Measurements from ENCODE around the gene MDGA2. TPM values are rescaled to one million over a fixed set of nuclear protein-coding genes. Genes with fewer than 3 reads are reported as not detected.

MDGA2 gene
- total RNA-seq, 1 experiment from 2014 or later: not detected

DNA sequence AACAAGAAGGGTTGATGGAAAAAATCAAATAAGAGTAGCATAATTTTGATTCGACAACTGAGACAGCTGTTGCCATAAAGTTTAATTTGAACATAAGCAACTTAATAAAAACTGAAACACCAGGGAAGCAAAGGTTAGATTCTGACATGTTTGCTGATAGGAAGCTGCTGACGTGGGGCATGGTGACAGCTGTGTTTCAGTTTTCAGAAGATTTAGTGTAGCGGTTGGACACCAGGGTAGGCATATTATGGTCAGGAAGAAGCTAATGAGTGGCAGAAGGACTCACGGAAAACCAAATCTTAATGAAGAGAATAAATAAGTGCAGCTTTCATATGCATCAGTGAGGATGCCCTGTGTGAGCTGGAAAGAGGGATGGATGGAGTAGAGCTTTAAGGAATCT, 687.1 kb downstream of the MDGA2 start:
- Histone ChIP-seq H3K9me2 (ENCODE audit: insufficient read depth) (no peaks in the 10 kb centered on the region), H3K4me3 (replicated peaks in 1 of 2; ENCODE audit: low read depth in 1 of 2, low read length in 2 of 2) (no peak overlapping the region), H3K9ac (ENCODE audit: low read length) (no peak overlapping the region), H4K20me1 (ENCODE audit: insufficient read depth) (no peaks in the 10 kb centered on the region), H3K27ac (ENCODE audit: low read depth, low read length) (no peak overlapping the region), H3K4me1 (ENCODE audit: control insufficient read depth in 1 of 2, insufficient read depth in 2 of 2, low read length in 2 of 2) (no peaks in the 10 kb centered on the region), H3K36me3 (ENCODE audit: control insufficient read depth in 1 of 2, insufficient read depth in 2 of 2, low read length in 2 of 2) (no peaks in the 10 kb centered on the region), H3K27me3 (ENCODE audit: insufficient read depth, low read length) (no peaks in the 10 kb centered on the region), H3K4me2 (ENCODE audit: low read length) (no peak overlapping the region), H3K9me3 (ENCODE audit: control insufficient read depth in 1 of 2, insufficient read depth in 1 of 2, low read depth in 1 of 2, low read length in 2 of 2) (no peaks in the 10 kb centered on the region), H3K79me2 (ENCODE audit: insufficient read depth, low read length) (no peaks in the 10 kb centered on the region), H2AFZ (ENCODE audit: low read depth, low read length, poor library complexity, severe bottlenecking) (no peak overlapping the region)
- intact Hi-C loops (cut with micrococcal nuclease): no loop called here
- ATAC-seq (no peak), DNase-seq (ENCODE audit: low read depth, low spot score) (no peak)
- RAD21 ChIA-PET (ENCODE audit: low non-redundant PET in 1 of 2, low total read pairs in 2 of 2, uncharacterized antibody in 2 of 2, unreplicated experiment in 2 of 2): no interaction called here
- no peak for TF ChIP-seq EZH2phosphoT487 (IDR thresholded peaks at IDR 0.05; ENCODE audit: borderline replicate concordance)
- no peak for TF ChIP-seq EGR1 (IDR thresholded peaks at IDR 0.05; ENCODE audit: low read depth)
- TF ChIP-seq FOSL1 (IDR thresholded peaks at IDR 0.05; ENCODE audit: low read depth): no peak
- TF ChIP-seq ZFX (IDR thresholded peaks at IDR 0.05): no peak
- TF ChIP-seq JUND (IDR thresholded peaks at IDR 0.05): no peak
- no peak for TF ChIP-seq YY1 (IDR thresholded peaks at IDR 0.05; ENCODE audit: extremely low read depth, insufficient replicate concordance, low read depth, low read length)
- no peak for TF ChIP-seq SIN3A (IDR thresholded peaks at IDR 0.05; ENCODE audit: low read depth)
- TF ChIP-seq RAD21 (IDR thresholded peaks at IDR 0.05; ENCODE audit: low read depth): no peak
- TF ChIP-seq SP1 (IDR thresholded peaks at IDR 0.05; ENCODE audit: low read depth): no peak
- CTCF ChIA-PET: no interaction called here
- no TSS peak for BruUV-seq (replicated peaks)
- POLR2A ChIA-PET: no interaction called here

DNA sequence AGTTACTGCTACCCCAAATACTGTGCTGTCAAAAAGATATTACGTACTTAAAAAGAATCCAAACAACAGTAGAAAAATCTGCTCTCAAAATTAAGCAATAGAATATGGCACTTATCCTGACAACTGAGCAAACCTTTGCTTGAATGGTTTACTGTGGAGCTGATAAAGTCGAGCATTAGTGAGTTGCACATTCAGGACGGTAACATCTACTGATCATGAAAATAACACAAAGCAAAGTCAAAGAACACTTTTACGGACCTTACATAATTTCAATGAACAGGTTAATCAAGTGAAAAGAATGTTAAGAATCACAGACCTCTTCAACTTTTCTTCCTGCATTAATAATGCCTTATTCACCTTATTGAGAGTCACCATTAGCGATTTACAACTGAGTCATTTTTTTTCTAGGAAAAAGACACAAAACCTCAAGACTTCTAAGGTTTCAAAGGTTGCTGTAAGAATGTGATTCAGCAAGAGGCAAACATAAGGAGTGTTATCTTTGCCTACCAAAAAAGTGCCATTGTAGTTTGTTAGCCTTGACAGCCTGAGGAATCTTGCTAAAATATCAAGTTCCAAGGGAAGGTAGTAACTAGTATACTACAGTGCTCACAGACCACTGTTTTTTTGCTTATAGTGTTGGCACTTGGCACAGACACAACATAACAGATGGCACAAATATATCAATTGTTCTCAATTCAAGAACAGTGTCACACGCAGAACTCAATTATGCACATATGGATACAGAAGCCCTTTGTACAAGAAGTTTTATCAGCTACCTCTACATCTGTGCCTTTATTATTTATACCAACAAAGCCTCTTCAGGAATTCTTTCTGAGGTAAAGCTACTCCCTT, 689.6 kb downstream of the MDGA2 start:
- intact Hi-C loops (cut with micrococcal nuclease): no loop called here
- DNase-seq (ENCODE audit: low read depth, low spot score) (no peak), ATAC-seq (no peak)
- Histone ChIP-seq H3K27ac (ENCODE audit: low read depth, low read length) (no peak overlapping the region), H2AFZ (ENCODE audit: low read depth, low read length, poor library complexity, severe bottlenecking) (no peak overlapping the region), H3K27me3 (ENCODE audit: insufficient read depth, low read length) (no peaks in the 10 kb centered on the region), H3K9ac (ENCODE audit: low read length) (no peak overlapping the region), H3K9me3 (ENCODE audit: control insufficient read depth in 1 of 2, insufficient read depth in 1 of 2, low read depth in 1 of 2, low read length in 2 of 2) (no peaks in the 10 kb centered on the region), H4K20me1 (ENCODE audit: insufficient read depth) (no peaks in the 10 kb centered on the region), H3K79me2 (ENCODE audit: insufficient read depth, low read length) (no peaks in the 10 kb centered on the region), H3K9me2 (ENCODE audit: insufficient read depth) (no peaks in the 10 kb centered on the region), H3K4me3 (replicated peaks in 1 of 2; ENCODE audit: low read depth in 1 of 2, low read length in 2 of 2) (no peak overlapping the region), H3K36me3 (ENCODE audit: control insufficient read depth in 1 of 2, insufficient read depth in 2 of 2, low read length in 2 of 2) (no peaks in the 10 kb centered on the region), H3K4me2 (ENCODE audit: low read length) (no peak overlapping the region), H3K4me1 (ENCODE audit: control insufficient read depth in 1 of 2, insufficient read depth in 2 of 2, low read length in 2 of 2) (no peaks in the 10 kb centered on the region)
- ChIA-PET POLR2A (no interaction called here), RAD21 (ENCODE audit: low non-redundant PET in 1 of 2, low total read pairs in 2 of 2, uncharacterized antibody in 2 of 2, unreplicated experiment in 2 of 2) (no interaction called here), CTCF (no interaction called here)
- no TSS peak for BruUV-seq (replicated peaks)
- TF ChIP-seq POLR2AphosphoS5 (IDR thresholded peaks at IDR 0.05; ENCODE audit: low read depth, low read length) (no peak), SRF (IDR thresholded peaks at IDR 0.05; ENCODE audit: low read depth) (no peak), CEBPB (IDR thresholded peaks at IDR 0.05; ENCODE audit: low read depth) (no peak), EGR1 (IDR thresholded peaks at IDR 0.05; ENCODE audit: low read depth) (no peak), YY1 (IDR thresholded peaks at IDR 0.05; ENCODE audit: extremely low read depth, insufficient replicate concordance, low read depth, low read length) (no peak), ELF1 (IDR thresholded peaks at IDR 0.05; ENCODE audit: borderline replicate concordance, low read depth) (no peak), RAD21 (IDR thresholded peaks at IDR 0.05; ENCODE audit: low read depth) (no peak), TCF7L2 (IDR thresholded peaks at IDR 0.05; ENCODE audit: borderline replicate concordance, extremely low read depth, insufficient read depth, insufficient read length) (no peak), ZNF274 (IDR thresholded peaks at IDR 0.05; ENCODE audit: low read depth, low read length) (no peak), EZH2phosphoT487 (IDR thresholded peaks at IDR 0.05; ENCODE audit: borderline replicate concordance) (no peak), ZFX (IDR thresholded peaks at IDR 0.05) (no peak), JUND (IDR thresholded peaks at IDR 0.05) (no peak), CBX3 (IDR thresholded peaks at IDR 0.05; ENCODE audit: low read depth) (no peak), POLR2A (IDR thresholded peaks at IDR 0.05; ENCODE audit: borderline replicate concordance, extremely low read depth, insufficient read depth, insufficient read length) (no peak), SP1 (IDR thresholded peaks at IDR 0.05; ENCODE audit: low read depth) (no peak)
- TF ChIP-seq, protein P1, sequence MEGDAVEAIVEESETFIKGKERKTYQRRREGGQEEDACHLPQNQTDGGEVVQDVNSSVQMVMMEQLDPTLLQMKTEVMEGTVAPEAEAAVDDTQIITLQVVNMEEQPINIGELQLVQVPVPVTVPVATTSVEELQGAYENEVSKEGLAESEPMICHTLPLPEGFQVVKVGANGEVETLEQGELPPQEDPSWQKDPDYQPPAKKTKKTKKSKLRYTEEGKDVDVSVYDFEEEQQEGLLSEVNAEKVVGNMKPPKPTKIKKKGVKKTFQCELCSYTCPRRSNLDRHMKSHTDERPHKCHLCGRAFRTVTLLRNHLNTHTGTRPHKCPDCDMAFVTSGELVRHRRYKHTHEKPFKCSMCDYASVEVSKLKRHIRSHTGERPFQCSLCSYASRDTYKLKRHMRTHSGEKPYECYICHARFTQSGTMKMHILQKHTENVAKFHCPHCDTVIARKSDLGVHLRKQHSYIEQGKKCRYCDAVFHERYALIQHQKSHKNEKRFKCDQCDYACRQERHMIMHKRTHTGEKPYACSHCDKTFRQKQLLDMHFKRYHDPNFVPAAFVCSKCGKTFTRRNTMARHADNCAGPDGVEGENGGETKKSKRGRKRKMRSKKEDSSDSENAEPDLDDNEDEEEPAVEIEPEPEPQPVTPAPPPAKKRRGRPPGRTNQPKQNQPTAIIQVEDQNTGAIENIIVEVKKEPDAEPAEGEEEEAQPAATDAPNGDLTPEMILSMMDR (IDR thresholded peaks at IDR 0.05 in 2 of 3, conservative IDR thresholded peaks at IDR 0.05 in 1 of 3; ENCODE audit: borderline replicate concordance in 1 of 3, insufficient read depth in 1 of 3, low read depth in 2 of 3, low read length in 2 of 3): no peak
- TF ChIP-seq, protein P2, sequence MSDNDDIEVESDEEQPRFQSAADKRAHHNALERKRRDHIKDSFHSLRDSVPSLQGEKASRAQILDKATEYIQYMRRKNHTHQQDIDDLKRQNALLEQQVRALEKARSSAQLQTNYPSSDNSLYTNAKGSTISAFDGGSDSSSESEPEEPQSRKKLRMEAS (IDR thresholded peaks at IDR 0.05): no peak
- TF ChIP-seq, protein P3, sequence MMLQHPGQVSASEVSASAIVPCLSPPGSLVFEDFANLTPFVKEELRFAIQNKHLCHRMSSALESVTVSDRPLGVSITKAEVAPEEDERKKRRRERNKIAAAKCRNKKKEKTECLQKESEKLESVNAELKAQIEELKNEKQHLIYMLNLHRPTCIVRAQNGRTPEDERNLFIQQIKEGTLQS (IDR thresholded peaks at IDR 0.05): no peak
